ENCODE results near the gene MBLAC1.
A peak's percentile ranks its signal among the peaks of the same experiment; 100 is the strongest.

The MBLAC1 gene

DNA sequence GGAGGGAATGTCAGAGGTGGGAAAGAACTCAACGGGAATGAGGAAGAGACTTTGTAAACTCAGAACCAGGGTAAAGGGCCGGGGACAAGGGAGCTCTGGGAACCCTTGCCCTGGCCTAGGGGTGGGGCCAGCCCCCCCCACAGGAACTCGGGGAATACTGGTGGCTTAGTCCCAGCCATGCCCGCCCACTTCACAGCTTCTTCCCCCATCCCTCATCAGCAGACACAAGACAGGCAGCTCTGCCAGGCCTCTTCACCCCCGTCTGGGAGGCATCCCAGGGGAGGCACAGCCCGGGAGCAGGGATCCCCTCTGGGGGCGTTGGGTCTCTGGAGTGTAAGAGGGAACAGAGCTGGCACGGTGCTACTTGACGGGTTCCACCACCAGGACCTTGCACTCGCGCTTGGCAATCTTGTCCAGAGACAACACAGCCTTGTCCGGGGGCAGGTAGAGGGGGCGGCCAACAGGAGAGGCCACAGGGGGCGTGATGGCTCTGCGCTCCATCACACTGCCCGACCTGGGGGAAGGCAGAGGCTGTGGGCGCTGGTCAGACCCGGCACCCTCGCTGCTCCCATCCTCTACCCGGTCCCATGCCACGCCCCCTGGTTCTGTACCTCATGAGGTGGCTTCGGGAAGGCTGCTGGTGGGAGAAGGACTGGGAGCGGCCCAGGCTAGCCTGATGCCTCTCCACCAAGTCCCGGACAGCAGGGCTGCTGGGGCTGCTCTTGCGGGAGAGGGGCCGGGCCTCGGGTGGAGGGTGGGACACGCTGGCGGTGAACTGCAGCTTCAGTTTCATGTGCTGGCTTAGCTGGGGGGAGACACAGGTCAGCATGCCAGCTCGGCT lies 28.1 kb downstream of the MBLAC1 start:
- no peak for DNase-seq

DNA sequence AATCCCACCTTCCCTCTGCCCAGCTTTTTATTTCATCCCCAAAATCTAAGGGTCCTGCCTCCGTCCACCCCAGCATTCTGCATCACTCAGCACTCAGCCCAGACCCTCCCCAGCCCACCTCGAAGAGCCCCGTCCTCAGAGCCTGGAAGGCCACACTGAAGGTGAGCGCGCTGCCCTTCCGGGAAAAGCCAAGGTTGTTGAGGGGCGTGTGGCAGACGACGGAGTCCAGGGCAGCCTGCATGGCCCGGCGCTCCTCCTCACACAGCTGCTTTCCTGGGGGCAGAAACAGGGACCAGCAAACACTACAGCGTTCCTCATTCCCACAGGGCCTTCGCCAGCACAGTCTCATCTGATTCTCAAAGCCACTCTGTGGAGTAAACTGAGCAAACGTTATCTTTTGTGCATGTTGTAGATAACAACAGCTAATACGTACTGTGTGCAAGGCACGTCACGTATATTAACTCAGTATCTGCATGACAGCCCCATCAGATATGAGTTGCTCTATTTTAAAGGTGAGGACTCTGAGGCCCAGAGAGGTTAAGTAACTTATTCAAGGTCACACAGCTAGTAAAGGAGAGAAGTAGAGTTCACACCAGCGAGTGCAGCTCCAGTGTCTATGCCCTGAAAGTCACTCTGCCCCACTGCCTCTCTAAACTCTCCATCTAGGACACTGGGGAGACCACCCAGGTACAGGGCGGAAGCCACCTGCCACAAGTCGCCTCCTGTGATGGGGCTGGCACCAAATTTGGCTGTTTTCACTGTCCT lies 29.0 kb downstream of the MBLAC1 start:
- DNase-seq, result no peak

DNA sequence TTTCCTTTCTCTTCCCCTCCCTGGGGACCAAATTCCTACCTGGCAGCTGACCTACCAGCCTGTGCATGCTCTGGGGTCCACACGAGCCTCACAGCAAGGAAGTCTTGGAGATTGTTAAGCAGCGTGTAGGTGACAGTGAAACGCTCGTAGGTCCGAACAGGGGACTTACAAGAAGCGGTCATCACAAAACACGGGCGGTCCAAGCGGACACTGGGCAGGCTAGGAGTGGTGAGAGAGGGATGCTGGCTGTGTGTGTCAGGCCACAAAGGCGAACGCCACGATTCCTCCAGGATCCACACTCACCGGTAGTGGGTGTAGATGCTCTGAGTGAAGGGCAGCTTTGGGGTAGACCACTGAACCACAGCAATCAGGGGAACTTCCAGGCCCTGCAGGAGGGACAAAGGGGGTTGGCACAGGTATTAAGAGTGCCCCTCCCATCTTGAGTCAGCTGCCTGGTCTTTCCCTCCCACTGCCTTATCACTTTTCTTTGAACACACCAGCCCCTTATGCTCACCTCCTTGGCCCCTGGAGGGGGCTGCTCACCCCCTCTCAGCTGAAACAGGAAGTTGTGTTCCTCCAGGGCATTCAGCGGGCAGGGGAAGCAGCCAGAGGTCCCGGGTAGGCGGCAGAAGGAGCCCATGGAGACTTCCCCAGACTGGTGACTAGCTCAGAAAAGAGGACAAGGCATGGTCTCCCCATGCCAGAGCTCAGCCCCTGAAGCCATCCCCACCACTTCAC lies 29.7 kb downstream of the MBLAC1 start:
- peak; percentile 39 for DNase-seq

DNA sequence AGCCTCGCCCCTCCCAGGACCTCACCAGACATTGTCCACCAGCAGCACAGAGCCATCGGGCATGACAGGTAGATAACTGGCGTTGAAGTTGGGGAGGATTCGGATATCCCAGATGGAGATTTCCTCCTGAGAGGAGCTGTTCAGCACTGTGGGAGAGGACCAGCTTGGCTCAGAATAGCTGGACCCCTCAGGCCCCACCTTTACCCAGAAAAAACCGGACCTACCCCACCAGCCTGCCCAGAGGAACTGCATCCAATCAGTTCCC lies 30.2 kb downstream of the MBLAC1 start:
- no peak for DNase-seq

DNA sequence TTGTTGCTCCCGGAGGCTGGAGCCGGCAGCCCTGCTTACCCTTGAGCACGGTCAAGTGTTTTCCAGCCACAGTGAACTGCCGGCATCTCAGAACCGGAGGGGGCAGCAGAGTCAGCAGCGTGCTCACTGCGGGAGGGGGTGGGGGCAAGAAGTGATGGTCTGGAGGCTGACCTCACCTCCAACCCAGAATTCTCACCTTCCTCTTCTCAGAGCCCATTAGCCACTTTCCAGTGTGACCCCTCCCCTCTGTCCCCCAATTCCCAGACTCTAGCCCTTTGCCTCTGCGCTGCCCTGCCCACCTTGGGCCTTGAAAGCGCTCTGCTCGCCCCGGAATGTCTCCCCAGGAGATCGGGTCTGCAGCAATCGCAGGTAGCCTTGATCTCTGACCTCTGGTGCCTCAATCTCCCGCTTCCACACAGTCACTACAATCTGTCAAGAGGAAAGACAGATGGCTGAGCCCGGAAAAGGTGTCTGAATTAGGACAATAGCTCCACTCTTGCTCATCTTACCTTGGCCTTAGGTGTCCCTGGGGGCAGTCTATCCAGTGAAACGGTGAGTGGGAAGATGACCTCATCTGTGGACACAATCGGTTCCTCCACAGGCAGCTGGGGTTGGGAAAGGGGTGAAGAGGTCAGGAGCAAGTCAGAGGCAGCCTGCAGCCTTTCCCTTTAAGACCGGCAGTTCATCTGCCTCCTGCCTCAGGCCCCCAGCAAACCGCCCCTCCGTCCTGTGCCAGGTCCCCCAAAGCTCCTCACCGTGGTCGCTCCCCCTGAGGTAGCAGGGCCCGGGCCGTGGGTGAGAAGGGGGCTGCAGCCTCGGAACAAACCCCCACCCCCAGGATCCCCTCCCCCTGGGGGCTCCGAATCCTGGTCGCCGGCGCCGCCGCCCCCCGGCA lies 30.8 kb downstream of the MBLAC1 start:
- peak; percentile 73 for DNase-seq

DNA sequence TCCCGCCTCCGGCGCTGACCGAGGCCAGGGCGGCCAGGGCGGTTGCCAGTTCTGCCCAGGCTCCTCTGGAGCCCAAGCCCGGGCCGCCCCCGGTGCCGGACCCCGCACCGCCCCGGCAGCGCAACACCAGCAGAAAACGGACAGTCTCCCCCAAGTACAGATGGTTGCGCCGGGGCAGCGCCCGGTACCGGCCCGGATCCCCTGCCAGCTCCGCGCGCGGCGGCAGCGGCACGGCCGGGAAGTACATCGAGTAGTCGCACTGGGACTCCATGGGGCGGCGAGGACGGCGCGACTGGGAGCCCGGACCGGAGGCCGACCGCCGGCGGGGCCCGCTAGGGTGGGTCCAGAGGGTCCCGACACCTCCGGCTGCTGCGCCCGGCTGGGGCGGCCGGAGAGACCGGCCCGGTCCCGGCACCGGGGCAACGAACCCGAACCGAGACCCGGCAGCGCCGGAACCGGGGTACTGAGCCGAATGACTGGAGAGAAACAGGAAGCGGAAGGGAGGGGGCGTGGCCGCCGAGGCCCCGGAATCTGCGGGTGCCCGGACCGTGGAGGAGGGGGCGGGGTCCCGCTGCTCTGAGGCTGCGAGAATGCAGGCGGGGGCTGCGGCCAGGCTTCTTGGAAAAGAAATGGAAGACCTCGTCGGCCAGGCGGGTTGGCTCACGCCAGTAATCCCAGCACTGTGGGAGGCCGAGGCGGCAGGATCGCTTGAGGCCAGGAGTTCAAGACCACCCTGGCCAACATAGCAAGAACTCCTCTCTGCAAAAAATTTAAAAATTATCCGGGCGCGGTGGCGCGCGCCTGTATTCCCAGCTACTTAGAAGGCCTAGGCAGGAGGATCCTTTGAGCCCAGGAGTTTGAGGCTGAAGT lies 31.7 kb downstream of the MBLAC1 start, which contains the start of gene TRAPPC14:
TRAPPC14 (minus strand) TSS at position 495 of the 870 bp plus-strand sequence; CDS start at position 271, 224 bp downstream.
- peak; percentile 82 for DNase-seq

DNA sequence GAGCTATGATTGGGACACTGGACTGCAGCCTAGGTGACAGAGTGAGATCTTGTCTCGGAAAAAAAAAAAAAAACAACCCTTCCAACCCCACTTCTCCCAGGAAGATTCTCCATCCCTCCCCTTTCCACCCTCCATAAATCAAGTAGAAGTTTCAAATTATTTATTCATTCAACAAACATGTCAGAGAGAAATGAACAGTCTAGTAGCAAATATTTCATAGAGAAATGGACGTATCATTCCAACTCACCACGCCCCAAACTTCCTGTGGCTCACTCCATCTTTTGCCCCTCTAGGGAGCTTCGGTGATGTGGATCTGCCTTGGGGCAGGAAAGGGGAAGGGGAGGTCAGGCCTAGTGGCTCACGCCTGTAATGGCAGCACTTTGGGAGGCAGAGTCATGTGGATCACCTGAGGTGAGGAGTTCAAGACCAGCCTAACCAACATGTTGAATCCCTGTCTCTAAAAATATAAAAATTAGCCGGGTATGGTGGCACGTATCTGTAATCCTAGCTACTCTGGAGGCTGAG lies 32.4 kb downstream of the MBLAC1 start:
- DNase-seq, result peak; percentile 19

DNA sequence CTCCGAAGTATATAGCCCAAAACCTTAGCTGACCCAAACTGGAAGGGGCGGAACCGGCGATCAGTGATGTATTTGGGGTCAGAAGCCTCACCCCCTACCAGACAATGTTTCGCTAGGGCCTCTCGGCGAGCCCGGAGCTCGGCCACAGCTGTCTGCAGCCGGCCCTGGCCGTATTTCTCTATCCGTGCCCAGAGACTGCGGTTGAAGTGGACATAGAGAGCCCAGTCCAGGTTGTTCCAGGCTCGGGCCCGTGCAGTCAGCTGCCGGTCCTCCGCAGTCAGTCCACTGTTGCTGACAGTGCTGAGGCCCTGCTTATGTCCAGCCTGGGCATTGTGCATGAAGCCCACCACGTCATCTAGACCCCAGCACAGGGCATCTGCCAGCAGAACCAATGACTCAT lies 33.3 kb downstream of the MBLAC1 start:
- no peak for DNase-seq

DNA sequence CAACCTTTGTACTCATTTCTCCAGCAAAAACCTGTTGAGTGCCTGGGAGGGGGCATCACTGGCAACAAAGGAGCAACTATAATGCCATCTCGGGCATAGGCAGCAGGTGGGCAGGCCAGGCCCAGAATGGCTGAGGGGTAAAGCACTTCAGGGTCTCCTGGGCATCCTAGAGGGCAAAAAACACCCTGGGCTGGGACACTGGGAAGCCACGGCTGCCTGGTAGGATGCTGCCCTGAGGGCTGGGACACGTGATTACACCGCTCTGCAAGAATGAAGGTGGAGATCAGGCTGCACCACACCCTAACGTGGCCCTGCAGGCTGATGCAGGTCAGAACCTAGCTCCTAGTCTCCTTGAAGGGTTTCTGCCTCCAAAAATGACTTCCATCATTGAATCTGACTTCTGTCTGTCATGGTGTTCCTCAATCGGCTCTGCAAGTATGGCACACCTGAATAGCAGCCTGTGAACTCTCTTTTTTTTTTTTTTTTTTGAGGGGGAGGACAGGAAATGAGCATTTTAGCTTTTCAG lies 36.3 kb downstream of the MBLAC1 start:
- DNase-seq, result no peak

DNA sequence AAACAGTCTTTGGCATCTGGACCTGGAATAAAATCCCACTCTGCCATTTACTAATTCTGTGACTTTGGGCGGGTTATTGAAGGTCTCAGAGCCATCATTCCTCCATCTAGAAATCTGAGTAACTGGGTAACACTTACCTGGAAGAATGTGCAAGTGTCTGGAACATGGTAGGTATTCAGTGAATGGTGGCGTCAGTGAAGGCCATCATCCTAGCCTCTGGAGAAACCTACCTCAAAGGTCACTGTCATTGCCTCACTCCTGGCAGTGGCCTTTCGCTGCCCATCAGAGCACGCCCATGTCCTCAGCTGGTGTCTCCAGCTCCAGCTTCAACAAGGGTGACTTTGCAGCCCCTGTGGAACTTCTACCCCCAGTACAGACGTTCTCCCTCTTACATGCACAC lies 37.1 kb downstream of the MBLAC1 start:
- no peak for DNase-seq

DNA sequence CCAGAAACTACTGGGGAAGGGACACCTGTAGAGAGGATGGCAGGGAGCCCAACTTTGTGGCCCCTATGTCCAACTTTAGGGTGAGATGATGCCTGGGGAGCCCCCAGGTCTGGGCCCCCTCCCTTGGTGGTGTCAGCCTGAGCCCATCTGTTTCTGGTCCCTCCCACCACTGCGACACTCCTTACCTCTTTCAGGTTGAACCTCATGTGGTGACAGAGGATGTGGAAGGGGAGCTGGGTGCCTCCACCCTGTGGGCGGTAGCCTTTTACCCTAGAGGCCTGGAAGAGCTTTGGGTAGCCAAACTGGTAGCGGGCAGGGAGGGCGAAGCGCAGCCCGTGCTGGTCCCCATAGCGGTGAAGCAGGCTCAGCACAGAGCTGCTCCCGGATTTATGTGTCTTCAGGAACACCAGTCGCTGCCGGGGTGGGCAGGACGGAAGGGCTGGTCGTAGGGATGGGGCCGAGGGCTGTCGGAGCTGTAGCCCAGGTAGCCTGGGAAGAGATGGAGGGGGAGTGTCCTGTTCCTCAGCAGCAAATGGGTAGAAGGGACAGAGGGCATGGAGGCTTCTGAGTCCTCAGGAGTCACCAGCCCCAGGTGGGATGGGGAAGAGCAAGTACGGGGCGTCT lies 39.7 kb downstream of the MBLAC1 start:
- DNase-seq, result no peak

DNA sequence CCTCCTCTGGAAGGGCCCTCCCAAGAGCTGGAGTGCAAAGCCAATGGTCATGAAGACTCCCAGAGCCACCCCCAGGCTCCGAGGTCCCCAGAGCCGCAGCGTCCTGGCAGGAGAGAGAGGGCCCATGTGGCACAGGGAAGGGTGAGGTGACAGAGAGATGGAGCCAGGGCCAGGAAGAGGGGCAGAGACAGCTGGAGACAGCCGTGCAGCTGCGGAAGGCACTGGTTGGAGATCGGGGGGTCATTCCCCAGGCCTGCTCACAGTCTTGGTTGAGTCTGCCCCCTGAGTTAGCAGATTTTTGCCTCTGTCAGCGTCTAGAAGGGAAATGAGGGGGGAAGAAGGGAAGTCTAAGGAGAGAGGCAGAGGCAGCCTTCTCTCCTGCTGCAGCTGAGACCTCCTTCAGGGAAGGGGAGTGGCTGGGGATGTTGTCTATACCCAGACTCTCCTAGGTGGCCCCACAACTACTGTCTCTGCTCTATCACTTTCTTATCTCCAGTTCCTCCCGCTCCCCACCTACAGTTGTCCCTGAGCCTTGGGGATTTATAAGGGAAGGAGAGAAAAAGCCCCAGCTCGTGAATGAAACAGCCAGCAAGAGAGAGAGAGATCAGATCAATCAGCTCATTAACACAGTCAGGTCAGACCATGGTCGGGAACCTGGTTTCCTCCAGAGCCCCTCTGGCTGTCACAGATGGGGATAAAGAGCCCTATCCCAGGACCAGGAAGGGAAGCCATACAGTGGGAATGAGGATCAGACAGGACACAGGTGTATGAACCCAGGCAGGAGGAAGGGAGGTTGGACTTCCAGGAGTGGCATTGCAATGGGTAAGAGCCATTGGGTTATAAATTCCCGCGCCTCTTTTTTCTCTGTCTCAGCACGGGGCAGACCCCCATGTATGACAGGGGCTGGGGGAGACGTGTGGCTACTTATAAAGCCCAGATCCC lies 40.5 kb downstream of the MBLAC1 start:
- no peak for DNase-seq

DNA sequence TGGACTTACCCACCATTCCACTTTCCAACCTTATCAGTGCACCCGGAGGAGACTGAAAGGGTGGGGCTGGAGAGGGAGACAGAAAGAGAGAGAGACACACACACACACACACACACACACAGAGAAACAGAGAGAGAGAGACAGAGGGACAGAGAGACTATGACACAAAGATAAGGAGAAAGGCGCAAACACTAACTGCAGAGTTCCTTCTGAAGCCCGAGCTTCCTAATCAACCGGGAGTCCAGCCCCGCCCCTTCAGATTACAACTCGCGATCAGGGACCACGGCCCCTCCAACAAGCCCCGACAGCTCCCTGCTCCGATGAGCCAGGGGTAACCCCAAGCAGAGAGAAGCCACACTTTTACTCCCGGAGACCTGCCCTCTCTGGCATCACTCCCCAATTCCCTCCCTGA lies 41.2 kb downstream of the MBLAC1 start:
- no peak for DNase-seq

DNA sequence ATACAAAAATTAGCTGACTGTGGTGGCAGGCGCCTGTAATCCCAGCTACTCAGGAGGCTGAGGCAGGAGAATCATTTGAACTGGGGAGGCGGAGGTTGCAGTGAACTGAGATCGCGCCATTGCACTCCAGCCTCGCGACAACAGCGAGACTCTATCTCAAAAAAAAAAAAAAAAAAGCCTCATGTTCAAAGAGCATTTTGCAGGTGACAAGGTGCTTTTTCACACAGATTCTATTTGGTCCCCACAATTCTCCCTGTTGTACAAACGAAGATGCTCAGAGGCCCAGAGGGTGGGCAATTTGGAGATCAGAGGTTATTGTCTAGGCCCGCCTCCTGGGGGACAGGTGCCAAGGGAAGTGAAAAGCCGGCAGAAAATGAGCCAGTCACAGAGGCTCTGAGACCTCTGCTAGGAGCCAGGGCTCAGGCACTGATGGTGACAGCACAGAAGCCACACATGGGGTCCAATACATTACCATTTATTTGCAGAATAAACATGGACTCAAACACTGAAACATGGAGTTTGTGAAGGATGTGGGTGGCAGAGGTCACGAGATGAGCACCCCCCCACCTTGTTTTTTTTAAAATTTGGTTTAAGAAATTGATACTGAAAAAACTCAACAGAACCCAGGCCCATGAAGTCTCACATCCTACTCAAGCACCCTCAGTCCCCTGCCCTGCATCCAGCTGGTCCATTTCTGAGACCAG lies 42.5 kb downstream of the MBLAC1 start:
- DNase-seq, result no peak

DNA sequence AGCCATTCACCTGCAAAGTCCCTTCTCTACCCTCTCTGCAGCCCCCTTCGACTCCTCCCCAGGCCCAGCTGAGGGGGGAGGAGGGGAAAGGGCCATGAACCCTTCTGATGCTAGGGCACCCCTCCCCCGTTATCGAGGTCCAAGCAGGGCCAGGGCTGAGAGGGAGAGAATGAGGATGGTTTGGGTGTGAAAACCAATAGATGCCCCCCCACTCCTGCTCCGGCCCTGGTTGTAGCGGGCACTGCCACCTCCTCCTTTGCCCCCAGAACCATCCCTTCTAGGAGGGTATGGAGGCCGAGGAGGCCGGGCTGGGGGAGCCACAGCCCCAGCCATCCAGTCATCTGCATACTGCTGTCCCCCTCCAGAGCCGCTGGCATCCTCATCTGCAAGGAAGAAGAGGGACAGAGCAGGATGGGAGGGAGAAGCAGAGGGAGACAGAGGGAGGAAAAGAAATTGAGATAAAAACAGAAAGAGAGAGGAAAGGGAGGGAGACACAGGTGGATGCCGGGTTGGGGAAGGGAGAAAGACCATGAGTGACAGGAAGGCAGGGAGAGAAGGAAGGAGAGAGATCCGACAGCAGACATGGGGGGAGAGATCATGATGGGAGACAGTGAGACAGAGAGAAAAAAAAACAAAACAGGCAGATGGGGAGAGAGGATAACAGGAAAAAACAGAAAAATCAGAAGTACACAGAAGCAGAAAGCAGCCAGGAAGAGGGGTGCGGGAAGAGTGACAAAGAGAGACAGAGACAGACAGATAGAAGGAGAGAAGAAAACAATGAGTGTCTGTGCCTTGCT lies 43.5 kb downstream of the MBLAC1 start:
- DNase-seq, result no peak

DNA sequence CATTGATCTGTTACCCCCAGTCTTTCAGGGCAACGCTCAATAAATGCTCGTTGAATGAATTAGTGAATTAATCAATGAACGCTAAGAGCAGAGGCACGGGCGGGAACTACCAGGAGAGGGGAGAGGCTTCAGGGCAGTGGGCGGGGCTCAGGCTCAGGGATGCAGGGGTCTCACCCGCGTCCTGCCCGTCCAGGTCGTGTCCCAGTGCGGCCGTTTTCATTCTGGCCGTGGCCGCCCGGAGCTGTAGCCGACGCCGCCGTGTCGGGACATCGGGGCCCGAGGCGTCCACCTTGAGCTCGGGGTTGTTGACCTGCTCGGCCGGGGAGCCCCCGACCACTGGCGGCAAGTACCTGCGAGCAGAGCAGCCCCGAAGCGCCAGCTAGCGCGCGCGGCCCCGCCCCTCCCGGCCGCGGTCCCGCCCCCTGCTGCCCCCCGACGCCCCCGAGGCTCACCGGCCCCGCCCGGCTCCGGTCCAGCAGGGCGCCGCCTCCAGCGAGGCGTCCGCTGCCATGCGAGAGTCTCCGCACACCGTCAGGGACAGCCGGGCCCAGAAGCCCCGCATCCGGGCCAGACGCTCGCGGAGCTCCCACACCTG lies 44.4 kb downstream of the MBLAC1 start:
- DNase-seq, result no peak

DNA sequence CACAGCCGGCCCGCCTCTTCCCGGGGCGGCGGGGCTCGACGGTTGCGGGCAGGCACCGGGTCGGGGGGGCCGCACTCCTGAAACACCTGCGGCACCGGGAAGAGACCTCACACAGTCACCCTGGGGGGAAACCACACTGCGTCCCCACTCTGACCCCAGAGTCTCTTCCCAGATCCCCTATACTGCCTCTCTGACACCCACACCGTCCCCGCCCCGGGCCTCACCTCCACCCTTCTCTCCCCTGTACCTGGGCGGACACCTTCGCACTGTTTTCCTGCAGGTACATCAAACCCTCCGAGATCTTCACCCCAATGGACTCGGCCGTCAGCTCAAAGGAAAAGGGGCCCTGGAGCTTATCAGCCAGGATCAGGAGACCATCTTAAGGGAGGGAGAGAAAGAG lies 45.1 kb downstream of the MBLAC1 start:
- no peak for DNase-seq

Data from inflammatory macrophage treated with lipopolysaccharide for 4 hours (primary cell).